H1 (cell line): ENCODE measurements around the gene CSNK2B. TPM values are rescaled to one million over a fixed set of nuclear protein-coding genes. Genes with fewer than 3 reads are reported as not detected.

ENCODE experiments used
- CHD1 ChIP-seq: IDR thresholded peaks from 2 replicates; pipeline ENCODE4 v1.6.1; 2012; ENCODE audit warnings: low read depth, low read length, improper control_type of control experiment
- polyA plus RNA-seq, 7 experiments: library from polyadenylated mRNA; depleted of rRNA in 3 of 7; stranded (reverse) in 5 of 7; unstranded in 2 of 7; fragments of >200 nt in 5 of 7; fragments of 200-250 nt in 2 of 7; gene quantifications; 1 replicate in 5 of 7; 2 replicates in 1 of 7; 4 replicates in 1 of 7; pipeline versions ENCODE4 v1.2.1 to v1.2.3, GENCODE V29; 2011 to 2013; ENCODE audit warnings: missing spikeins in 2 of 7, mixed read lengths in 2 of 7
- total RNA-seq: library from RNA; stranded (reverse); fragmentation: NEBNext Ultra II Directional; extraction: Animal tissue kit (Norgen Biotek cat#: 25700); gene quantifications from 2 replicates; pipeline ENCODE4 v1.2.1, GENCODE V29; 2021

Gene CSNK2B
- total and polyA plus RNA-seq, 2 of the 8 experiments (the other 6 are each of a cell fraction or from before 2014, with no cell fraction given), result 169 to 208 TPM

GRCh38 chr6:31710523-31711219 is 44.8 kb downstream of the CSNK2B start (continued):
- no peak for TF ChIP-seq CHD1
